GM23338 (cell line): Measurements from ENCODE around the gene CDH23.

Experiments used
- CREB1 ChIP-seq: fragments of 250-450 bp; sonication (Bioruptor Pico); IDR thresholded peaks from 2 replicates; pipeline ENCODE4 v1.5.0; 2020; ENCODE audit warnings: low read depth, mild to moderate bottlenecking, moderate library complexity
- CTCF ChIP-seq, 2 experiments: fragments of 200-600 bp in 1 of 2; sonication (generic) in 1 of 2; conservative IDR thresholded peaks; 2 replicates each; pipeline versions ENCODE4 v1.5.1 to v1.6.1; 2016 to 2017; ENCODE audit warnings: antibody characterized with exemption in 2 of 2, low read depth in 2 of 2, mild to moderate bottlenecking in 2 of 2, moderate library complexity in 1 of 2
- EZH2 ChIP-seq: fragments of 200-600 bp; sonication (generic); IDR thresholded peaks from one replicate; pipeline ENCODE4 v1.8.0; 2017; ENCODE audit warnings: antibody characterized with exemption, mild to moderate bottlenecking, low read depth; ENCODE audit not compliant: unreplicated experiment
- EZH2phosphoT487 ChIP-seq: fragments of 200-600 bp; sonication (generic); IDR thresholded peaks from one replicate; pipeline ENCODE4 v1.8.1; 2018; ENCODE audit warnings: antibody characterized with exemption; ENCODE audit not compliant: unreplicated experiment
- NANOG ChIP-seq: IDR thresholded peaks from 2 replicates; pipeline ENCODE4 v1.6.1; 2016; ENCODE audit warnings: antibody characterized with exemption, borderline replicate concordance
- POLR2AphosphoS5 ChIP-seq: IDR thresholded peaks from 2 replicates; pipeline ENCODE4 v1.6.1; 2016; ENCODE audit warnings: antibody characterized with exemption, low read depth
- REST ChIP-seq: IDR thresholded peaks from one replicate; pipeline ENCODE4 v1.6.1; 2018; ENCODE audit warnings: antibody characterized with exemption; ENCODE audit not compliant: unreplicated experiment

- peak in 1 of 2 experiments; percentile 49; a peak in 2 of 4 replicates for TF ChIP-seq CTCF (conservative IDR thresholded peaks at IDR 0.05; ENCODE audit: low read depth in 2 of 2)
- TF ChIP-seq EZH2: no peak
- TF ChIP-seq NANOG: no peak
- no peak for TF ChIP-seq REST
- TF ChIP-seq CREB1 (CRISPR knock-in tag): no peak
- TF ChIP-seq POLR2AphosphoS5: no peak
- no peak for TF ChIP-seq EZH2phosphoT487
Observed at GRCh38 chr10:71661060-71661622, 264.4 kb downstream of the CDH23 start.
